ENCODE measurements around the gene EP400. TPM values are rescaled to one million over a fixed set of nuclear protein-coding genes. Genes with fewer than 3 reads are reported as not detected.
"Not testable (repeated sequence)": the region's sequence is repeated elsewhere in the genome, so short reads cannot be mapped to it uniquely, and the experiment has no call there.

The EP400 gene
- total RNA-seq, 1 experiment from 2014 or later = 80.1 TPM

DNA sequence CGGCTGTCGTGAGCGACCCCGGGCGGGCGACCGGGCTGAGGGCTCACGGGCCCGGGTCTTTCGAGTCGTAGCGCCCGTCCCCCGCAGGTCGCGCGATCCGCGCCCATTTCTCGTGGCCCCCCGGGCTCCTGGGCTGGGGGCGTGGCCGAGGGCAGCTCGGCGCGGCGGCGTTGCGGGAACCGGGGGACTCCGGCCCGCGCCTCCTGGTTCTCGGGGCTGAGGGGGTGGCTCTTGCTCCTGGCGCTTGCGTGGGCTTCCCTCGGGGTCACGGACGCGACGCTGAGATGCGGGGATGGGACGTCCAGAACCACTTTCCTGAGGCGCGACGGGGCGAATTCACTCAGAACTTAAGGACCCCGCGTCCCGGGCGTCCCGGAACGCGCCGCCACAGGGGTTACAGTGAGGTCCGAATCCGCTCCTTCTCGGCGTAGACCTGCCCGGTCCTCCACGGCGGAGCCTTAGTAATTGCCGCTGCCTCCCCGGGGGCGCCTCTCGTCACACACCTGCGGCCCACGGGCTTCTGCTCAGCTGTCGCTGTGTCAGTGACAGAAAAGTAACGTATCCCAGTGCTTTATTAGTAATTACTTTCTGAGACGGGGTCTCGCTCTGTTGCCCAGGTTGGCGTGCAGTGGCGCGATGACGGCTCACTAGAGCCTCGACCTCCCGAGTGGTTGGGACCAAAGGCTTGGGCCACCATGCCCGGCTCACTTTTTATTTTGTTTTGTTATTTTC, 606 bp downstream of the EP400 start:
- CTCF ChIA-PET = no interaction called here
- Histone ChIP-seq H3K27me3 (replicated peaks; ENCODE audit: insufficient read depth, low read depth, low read length, poor library complexity) (no peaks in the 10 kb centered on the region), H3K9me3 (ENCODE audit: low read depth, low read length, poor library complexity, severe bottlenecking) (no peaks in the 10 kb centered on the region), H3K4me1 (ENCODE audit: insufficient read depth, low read length, poor library complexity, severe bottlenecking) (peaks cover 4% of the 10 kb centered on the region), H3K27ac (ENCODE audit: low read depth, low read length, poor library complexity, severe bottlenecking) (peak overlapping the region; percentile 92), H3K36me3 (ENCODE audit: insufficient read depth, low read length, poor library complexity, severe bottlenecking) (no peaks in the 10 kb centered on the region), H3K4me3 (ENCODE audit: low read depth, low read length, poor library complexity, severe bottlenecking) (peak overlapping the region; percentile 97)
- POLR2A ChIA-PET (ENCODE audit: low non-redundant PET) = no interaction called here
- TF ChIP-seq EZH2 (IDR thresholded peaks at IDR 0.05; ENCODE audit: borderline replicate concordance, low read depth, low read length, poor library complexity, severe bottlenecking) = no peak
- TF ChIP-seq, protein P1, sequence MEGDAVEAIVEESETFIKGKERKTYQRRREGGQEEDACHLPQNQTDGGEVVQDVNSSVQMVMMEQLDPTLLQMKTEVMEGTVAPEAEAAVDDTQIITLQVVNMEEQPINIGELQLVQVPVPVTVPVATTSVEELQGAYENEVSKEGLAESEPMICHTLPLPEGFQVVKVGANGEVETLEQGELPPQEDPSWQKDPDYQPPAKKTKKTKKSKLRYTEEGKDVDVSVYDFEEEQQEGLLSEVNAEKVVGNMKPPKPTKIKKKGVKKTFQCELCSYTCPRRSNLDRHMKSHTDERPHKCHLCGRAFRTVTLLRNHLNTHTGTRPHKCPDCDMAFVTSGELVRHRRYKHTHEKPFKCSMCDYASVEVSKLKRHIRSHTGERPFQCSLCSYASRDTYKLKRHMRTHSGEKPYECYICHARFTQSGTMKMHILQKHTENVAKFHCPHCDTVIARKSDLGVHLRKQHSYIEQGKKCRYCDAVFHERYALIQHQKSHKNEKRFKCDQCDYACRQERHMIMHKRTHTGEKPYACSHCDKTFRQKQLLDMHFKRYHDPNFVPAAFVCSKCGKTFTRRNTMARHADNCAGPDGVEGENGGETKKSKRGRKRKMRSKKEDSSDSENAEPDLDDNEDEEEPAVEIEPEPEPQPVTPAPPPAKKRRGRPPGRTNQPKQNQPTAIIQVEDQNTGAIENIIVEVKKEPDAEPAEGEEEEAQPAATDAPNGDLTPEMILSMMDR (conservative IDR thresholded peaks at IDR 0.05; ENCODE audit: low read depth, low read length) = no peak
- intact Hi-C loops (cut with micrococcal nuclease; ENCODE audit: unreplicated experiment) = loop anchor here (5.0 kb wide), 1 partner anchor 37 kb away; no protein-coding TSS in a partner anchor
- no TSS peak for BruUV-seq (replicated peaks)
- peak; percentile 35 for DNase-seq (ENCODE audit: low spot score)

DNA sequence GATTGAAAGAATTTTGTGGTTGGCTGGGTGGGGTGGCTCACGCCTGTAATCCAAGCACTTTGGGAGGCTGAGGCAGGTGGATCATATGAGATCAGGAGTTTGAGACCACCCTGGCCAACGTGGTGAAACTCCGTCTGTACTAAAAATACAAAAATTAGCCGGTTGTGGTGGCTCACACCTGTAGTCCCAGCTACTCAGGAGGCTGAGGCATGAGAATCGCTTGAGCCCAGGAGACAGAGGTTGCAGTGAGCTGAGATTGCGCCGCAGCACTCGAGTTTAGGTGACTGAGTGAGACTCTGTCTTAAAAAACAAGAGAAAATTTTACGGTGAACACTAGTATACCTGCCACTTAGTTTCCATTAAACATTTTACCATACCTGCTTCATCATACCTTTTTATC, 4.1 kb downstream of the EP400 start:
- H3K4me1 ChIP-seq (ENCODE audit: insufficient read depth, low read length, poor library complexity, severe bottlenecking); H3K27me3 ChIP-seq (replicated peaks; ENCODE audit: insufficient read depth, low read depth, low read length, poor library complexity); H3K27ac ChIP-seq (ENCODE audit: low read depth, low read length, poor library complexity, severe bottlenecking); POLR2A ChIA-PET (ENCODE audit: low non-redundant PET); DNase-seq (ENCODE audit: low spot score); H3K4me3 ChIP-seq (ENCODE audit: low read depth, low read length, poor library complexity, severe bottlenecking); BruUV-seq (replicated peaks); H3K9me3 ChIP-seq (ENCODE audit: low read depth, low read length, poor library complexity, severe bottlenecking); CTCF ChIA-PET; H3K36me3 ChIP-seq (ENCODE audit: insufficient read depth, low read length, poor library complexity, severe bottlenecking): not testable (repeated sequence)
- intact Hi-C loops (cut with micrococcal nuclease; ENCODE audit: unreplicated experiment) = loop anchor here (5.0 kb wide), 1 partner anchor 33 kb away; no protein-coding TSS in a partner anchor

DNA sequence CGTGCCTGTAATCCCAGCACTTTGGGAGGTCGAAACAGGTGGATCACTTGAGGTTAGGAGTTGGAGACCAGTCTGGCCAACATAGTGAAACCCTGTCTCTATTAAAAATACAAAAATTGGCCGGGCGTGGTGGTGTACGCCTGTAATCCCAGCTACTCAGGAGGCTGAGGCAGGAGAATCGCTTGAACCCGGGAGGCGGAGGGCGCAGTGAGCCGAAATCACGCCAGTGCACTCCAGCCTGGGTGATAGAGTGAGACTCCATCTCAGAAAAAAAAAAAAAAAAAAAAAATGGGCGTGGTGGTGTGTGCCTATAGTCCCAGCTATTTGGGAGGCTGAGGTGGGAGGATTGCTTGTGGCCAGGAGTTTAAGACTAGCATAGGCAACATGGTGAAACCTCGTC, 4.7 kb downstream of the EP400 start:
- BruUV-seq (replicated peaks); H3K36me3 ChIP-seq (ENCODE audit: insufficient read depth, low read length, poor library complexity, severe bottlenecking); H3K9me3 ChIP-seq (ENCODE audit: low read depth, low read length, poor library complexity, severe bottlenecking); H3K27me3 ChIP-seq (replicated peaks; ENCODE audit: insufficient read depth, low read depth, low read length, poor library complexity); H3K27ac ChIP-seq (ENCODE audit: low read depth, low read length, poor library complexity, severe bottlenecking); DNase-seq (ENCODE audit: low spot score); POLR2A ChIA-PET (ENCODE audit: low non-redundant PET); H3K4me3 ChIP-seq (ENCODE audit: low read depth, low read length, poor library complexity, severe bottlenecking); CTCF ChIA-PET; H3K4me1 ChIP-seq (ENCODE audit: insufficient read depth, low read length, poor library complexity, severe bottlenecking): not testable (repeated sequence)
- intact Hi-C loops (cut with micrococcal nuclease; ENCODE audit: unreplicated experiment) = loop anchor here (5.0 kb wide), 1 partner anchor 33 kb away; no protein-coding TSS in a partner anchor

DNA sequence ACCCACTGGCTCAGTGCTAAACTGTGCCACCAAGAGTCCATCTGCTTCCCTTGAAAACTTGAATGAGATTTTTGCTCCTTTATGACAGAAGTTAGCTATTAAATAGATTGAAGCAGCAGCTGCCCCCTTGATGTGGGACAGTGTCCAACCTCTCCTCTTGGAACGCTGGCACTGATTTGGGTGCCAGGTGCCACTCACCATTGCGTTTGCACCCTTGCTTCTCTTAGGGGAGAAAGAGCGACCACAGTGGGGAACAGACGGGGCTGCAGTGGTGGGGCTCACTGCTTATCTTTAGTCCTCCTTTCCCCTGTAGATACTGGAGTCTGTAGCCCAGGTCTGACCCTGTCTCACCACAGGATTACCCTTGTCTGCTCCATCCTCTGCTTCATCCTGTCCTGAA, 9.4 kb downstream of the EP400 start:
- TF ChIP-seq, protein P1 (conservative IDR thresholded peaks at IDR 0.05; ENCODE audit: low read depth, low read length) = no peak
- no peak for TF ChIP-seq EZH2 (IDR thresholded peaks at IDR 0.05; ENCODE audit: borderline replicate concordance, low read depth, low read length, poor library complexity, severe bottlenecking)
- DNase-seq (ENCODE audit: low spot score) = no peak
- Histone ChIP-seq H3K4me1 (ENCODE audit: insufficient read depth, low read length, poor library complexity, severe bottlenecking) (no peaks in the 10 kb centered on the region), H3K27ac (ENCODE audit: low read depth, low read length, poor library complexity, severe bottlenecking) (no peak overlapping the region), H3K27me3 (replicated peaks; ENCODE audit: insufficient read depth, low read depth, low read length, poor library complexity) (no peaks in the 10 kb centered on the region), H3K4me3 (ENCODE audit: low read depth, low read length, poor library complexity, severe bottlenecking) (no peak overlapping the region), H3K9me3 (ENCODE audit: low read depth, low read length, poor library complexity, severe bottlenecking) (no peaks in the 10 kb centered on the region), H3K36me3 (ENCODE audit: insufficient read depth, low read length, poor library complexity, severe bottlenecking) (peaks cover 15% of the 10 kb centered on the region)
- BruUV-seq (replicated peaks) = no TSS peak
- intact Hi-C loops (cut with micrococcal nuclease; ENCODE audit: unreplicated experiment) = no loop called here
- POLR2A ChIA-PET (ENCODE audit: low non-redundant PET) = no interaction called here
- CTCF ChIA-PET = no interaction called here
